Tibial artery (tissue), 4 donors: ENCODE measurements around the gene CREB5.
"Not testable (repeated sequence)": the region's sequence is repeated elsewhere in the genome, so short reads cannot be mapped to it uniquely, and the experiment has no call there.

ENCODE experiments used
- DNase-seq, 2 donors: peaks; one replicate each; pipeline ENCODE4 v3.0.0-alpha.2; 2019
- H3K27ac ChIP-seq, 2 donors: fragments of 200-600 bp; sonication (generic) in 1 of 2; 1 replicate in 1 of 2; 2 replicates in 1 of 2; pipeline ENCODE4 v1.5.1; 2018 to 2019; ENCODE audit warnings: mild to moderate bottlenecking in 1 of 2
- H3K27me3 ChIP-seq, 2 donors: fragments of 200-600 bp; sonication (generic) in 1 of 2; one replicate each; pipeline versions ENCODE4 v1.5.1 to v1.6.0; 2016 to 2019
- H3K36me3 ChIP-seq, 3 donors: fragments of 200-600 bp; sonication (generic) in 2 of 3; one replicate each; pipeline ENCODE4 v1.5.1; 2016 to 2019; ENCODE audit warnings: mild to moderate bottlenecking in 2 of 3
- H3K4me1 ChIP-seq, 4 donors: fragments of 200-600 bp; sonication (generic) in 2 of 4; 1 replicate in 3 of 4; 2 replicates in 1 of 4; pipeline ENCODE4 v1.5.1; 2016 to 2019
- H3K4me3 ChIP-seq, 2 donors: fragments of 200-600 bp; sonication (generic) in 1 of 2; 1 replicate in 1 of 2; 2 replicates in 1 of 2; pipeline ENCODE4 v1.5.1; 2018 to 2019; ENCODE audit warnings: mild to moderate bottlenecking in 2 of 2
- H3K9me3 ChIP-seq, 3 donors: fragments of 200-600 bp; sonication (generic) in 1 of 3; one replicate each; pipeline ENCODE4 v1.5.1; 2016 to 2019
- CTCF ChIP-seq, 2 experiments: fragments of 200-600 bp in 1 of 2; fragments of 450-650 bp in 1 of 2; IDR thresholded peaks; one replicate each; pipeline ENCODE4 v1.5.1; 2017 to 2019; ENCODE audit warnings: antibody characterized with exemption in 2 of 2, mild to moderate bottlenecking in 1 of 2, moderate library complexity in 1 of 2
- intact Hi-C: fragments of 100-400 bp; cut with DNase I; formaldehyde crosslinking; loops from one replicate; pipeline ENCODE4 v1.15.0; 2023; ENCODE audit warnings: low total_unique reads

CREB5 gene

GRCh38 chr7:28548416-28548815 is 136.1 kb downstream of the CREB5 start:
- no peak for DNase-seq
- Histone ChIP-seq H3K27me3 (no peaks in the 10 kb centered on the region), H3K27ac (no peak overlapping the region), H3K4me1 (peaks cover 0 to 13% (median 2%) of the 10 kb centered on the region in 4 donors), H3K4me3 (no peak overlapping the region), H3K9me3 (no peaks in the 10 kb centered on the region), H3K36me3 (no peaks in the 10 kb centered on the region)
- intact Hi-C loops, result no loop called here
- no peak for TF ChIP-seq CTCF (IDR thresholded peaks at IDR 0.05)

- Histone ChIP-seq H3K9me3 (no peaks in the 10 kb centered on the region), H3K36me3 (no peaks in the 10 kb centered on the region), H3K4me1 (peaks cover 0 to 5% (median 2%) of the 10 kb centered on the region in 4 donors), H3K27ac (no peak overlapping the region), H3K27me3 (no peaks in the 10 kb centered on the region), H3K4me3 (no peak overlapping the region)
- intact Hi-C loops, result no loop called here
- no peak for DNase-seq
- TF ChIP-seq CTCF (IDR thresholded peaks at IDR 0.05), result no peak
Measured at GRCh38 chr7:28549998-28550397, 137.7 kb downstream of the CREB5 start.

GRCh38 chr7:28550580-28551186 is 138.4 kb downstream of the CREB5 start:
- TF ChIP-seq CTCF (IDR thresholded peaks at IDR 0.05), result no peak
- Histone ChIP-seq H3K27ac (no peak overlapping the region), H3K27me3 (no peaks in the 10 kb centered on the region), H3K4me1 (peaks cover 0 to 5% (median 2%) of the 10 kb centered on the region in 4 donors), H3K9me3 (no peaks in the 10 kb centered on the region), H3K4me3 (no peak overlapping the region), H3K36me3 (no peaks in the 10 kb centered on the region)
- intact Hi-C loops, result no loop called here
- DNase-seq, result no peak

- DNase-seq, result no peak
- Histone ChIP-seq H3K27me3 (no peaks in the 10 kb centered on the region), H3K9me3 (no peaks in the 10 kb centered on the region), H3K27ac (no peak overlapping the region), H3K4me3 (no peak overlapping the region), H3K36me3 (no peaks in the 10 kb centered on the region), H3K4me1 (peaks cover 0 to 5% (median 2%) of the 10 kb centered on the region in 4 donors)
- TF ChIP-seq CTCF (IDR thresholded peaks at IDR 0.05), result no peak
- intact Hi-C loops, result no loop called here
Measured at GRCh38 chr7:28551331-28551730, 139.0 kb downstream of the CREB5 start.

- H3K4me1 ChIP-seq, H3K4me3 ChIP-seq, intact Hi-C loops, H3K36me3 ChIP-seq, H3K27me3 ChIP-seq, DNase-seq, H3K9me3 ChIP-seq, H3K27ac ChIP-seq: not testable (repeated sequence)
Measured at GRCh38 chr7:28551766-28552165, 139.4 kb downstream of the CREB5 start.

- Histone ChIP-seq H3K9me3 (no peaks in the 10 kb centered on the region), H3K36me3 (no peaks in the 10 kb centered on the region), H3K27ac (no peak overlapping the region), H3K4me1 (peaks cover 0 to 5% (median 2%) of the 10 kb centered on the region in 4 donors), H3K27me3 (no peaks in the 10 kb centered on the region), H3K4me3 (no peak overlapping the region)
- intact Hi-C loops, result no loop called here
- no peak for DNase-seq
- no peak for TF ChIP-seq CTCF (IDR thresholded peaks at IDR 0.05)
Measured at GRCh38 chr7:28554802-28555471, 142.6 kb downstream of the CREB5 start.
